HS-27A (cell line): ENCODE data around the gene ELK1.
"Not testable (repeated sequence)": the region's sequence is repeated elsewhere in the genome, so short reads cannot be mapped to it uniquely, and the experiment has no call there.

Experiments used
- DNase-seq: peaks from one replicate; pipeline ENCODE4 v3.0.0-alpha.2; 2012; ENCODE audit warnings: low read depth, missing footprints

The ELK1 gene

DNA sequence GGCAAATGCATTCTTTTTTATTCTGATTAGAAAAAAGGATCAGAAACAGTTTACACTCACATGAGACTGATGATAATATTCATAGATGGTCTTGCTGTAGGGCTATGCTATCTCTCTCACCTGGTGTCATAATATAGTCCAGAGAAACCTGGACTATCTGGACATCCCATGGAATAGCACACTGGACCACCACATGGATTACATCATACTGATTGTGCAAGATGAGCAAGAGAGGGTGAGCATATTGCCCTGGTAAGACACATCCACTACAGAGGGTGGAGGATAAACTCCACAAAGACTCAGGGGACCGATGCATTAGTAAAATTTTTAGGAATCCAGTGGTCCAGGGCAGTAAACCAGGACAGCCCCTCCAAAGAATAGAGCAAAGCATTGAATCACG lies 38.9 kb downstream of the ELK1 start:
- DNase-seq, result no peak

DNA sequence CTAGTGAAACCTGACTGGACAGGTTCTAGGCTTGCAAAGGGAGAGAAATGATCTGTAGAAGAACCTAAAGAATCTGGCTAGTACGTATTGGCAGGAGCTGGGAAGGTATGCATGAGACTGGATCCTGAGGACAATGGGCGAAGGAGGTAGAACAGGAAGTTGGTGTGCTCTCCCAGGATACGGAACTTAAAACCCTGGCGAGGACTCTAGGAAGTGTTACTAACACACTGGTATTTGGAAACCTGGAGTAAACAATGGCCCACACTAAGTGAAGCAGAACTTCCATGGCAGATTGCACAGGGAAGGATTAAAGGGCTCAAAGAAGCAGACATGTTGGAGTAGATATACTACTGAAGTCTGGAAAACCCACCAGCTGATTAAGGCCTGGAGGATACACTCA lies 39.9 kb downstream of the ELK1 start:
- no peak for DNase-seq

DNA sequence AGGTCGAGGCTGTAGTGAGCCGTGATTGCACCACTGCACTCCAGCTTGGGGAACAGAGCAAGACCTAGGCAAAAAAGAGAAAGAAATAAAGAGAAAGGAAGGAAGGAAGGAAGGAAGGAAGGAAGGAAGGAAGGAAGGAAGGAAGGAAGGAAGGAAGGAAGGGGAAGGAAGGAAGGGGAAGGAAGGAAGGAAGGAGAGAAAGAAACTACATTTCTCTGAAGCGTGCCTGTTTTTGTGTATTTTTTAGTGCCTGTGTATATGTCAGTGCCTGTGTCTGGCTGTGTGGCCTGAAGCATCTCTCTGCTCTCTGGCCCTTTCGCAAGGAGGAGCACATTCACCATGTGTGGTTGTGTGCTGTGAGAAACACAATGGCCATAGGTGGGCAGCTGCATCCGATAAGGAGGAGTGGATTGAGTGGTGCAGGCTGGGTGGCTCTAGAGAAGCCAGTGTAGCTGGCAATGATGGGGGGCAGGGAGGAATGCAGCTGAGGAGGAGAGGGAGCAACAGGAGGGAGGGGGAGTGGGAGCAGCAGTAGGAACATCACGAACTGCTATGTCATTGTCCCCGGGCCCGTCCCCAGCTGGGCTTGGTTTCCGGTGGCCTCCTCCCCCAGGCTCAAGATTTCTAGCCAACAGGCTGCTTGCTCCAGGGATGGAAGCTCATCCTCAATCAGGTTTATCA lies 42.1 kb downstream of the ELK1 start:
- DNase-seq, result no peak

DNA sequence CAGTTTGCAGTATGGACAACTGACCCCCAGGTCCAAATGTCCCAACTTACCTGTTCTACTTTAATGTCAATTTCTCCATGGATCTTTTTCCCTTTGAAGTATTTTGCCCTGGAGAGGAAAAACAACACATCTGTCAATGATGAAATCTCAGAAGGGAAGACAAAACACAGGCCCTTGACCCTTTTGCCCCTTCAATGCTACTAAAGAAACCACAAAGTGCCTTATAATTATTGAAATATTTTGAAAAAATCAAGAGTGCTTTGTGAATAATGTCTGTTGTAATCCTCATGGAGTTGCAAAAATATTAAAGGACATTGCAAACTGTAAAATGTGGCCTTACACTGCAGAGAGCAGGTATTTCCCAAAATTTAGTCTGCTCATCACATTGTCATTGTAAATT lies 43.3 kb downstream of the ELK1 start:
- DNase-seq, result no peak

DNA sequence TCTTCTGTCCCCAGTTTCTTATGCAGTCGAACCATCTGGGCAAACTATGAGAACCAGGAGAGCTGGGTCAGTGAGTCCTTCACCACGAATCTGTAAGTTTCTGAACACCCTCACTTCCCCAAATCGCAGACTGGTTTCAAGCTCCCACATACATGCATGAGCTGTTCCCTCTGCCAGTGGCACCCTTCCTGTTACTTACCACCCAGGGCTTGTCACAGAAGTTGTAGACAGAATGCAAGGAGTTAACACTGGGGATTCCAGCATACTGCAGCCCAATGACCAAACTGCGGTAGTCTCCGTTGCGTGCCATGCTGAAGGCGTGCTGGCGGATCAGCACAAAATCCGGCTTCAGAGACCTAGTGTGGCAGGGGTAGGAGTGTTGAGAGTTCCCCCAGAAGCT lies 45.3 kb downstream of the ELK1 start:
- no peak for DNase-seq

DNA sequence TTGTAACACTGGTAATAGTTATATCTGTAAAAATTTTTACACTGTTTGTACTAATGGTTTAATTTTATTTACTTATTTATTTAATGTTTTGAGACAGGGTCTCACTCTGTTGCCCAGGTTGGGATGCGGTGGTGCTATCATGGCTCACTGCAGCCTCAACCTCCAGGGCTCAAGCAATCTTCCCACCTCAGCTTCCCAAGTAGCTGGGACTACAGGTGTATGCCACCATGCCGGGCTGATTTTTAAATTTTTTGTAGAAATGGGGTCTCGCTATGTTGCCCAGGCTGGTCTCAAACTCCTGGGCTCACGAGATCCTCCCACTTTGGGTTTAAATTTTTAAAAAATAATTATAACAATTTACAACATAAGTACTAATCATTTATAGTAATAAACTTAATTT lies 47.2 kb downstream of the ELK1 start:
- DNase-seq, result not testable (repeated sequence)

DNA sequence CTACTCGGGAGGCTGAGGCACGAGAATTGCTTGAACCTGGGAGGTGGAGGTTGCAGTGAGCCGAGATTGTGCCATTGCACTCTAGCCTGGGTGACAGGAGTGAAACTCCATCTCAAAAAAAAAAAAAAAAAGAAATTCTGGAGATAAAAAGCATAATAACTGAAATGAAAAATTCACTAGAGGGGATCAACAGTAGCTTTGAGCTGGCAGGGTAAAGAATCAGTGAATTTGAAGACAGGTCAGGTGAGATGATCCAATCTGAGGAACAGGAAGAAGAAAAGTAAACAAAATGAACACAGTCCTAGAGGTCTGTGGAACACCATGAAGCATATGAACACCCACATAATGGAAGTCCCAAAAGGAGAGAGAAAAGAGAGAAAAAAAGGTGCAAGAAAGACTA lies 53.1 kb downstream of the ELK1 start:
- no peak for DNase-seq

DNA sequence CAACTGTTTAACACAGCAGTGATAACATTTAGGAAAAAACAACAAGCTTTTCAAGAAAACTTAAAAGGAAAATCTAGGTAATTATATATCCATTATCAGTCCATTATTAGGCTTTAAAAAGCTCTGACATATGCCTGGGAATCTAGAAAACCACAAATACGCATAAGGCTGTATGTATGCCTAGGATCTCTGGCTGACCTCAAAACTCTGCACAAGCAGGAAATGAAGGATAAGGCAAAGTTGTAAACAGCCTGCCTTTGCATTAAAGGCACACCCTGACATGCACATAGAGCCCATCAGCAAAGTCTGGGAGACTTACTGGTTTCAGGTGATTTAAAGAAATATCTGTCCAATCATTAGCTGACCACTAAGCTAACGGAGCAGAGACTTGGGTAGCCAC lies 54.1 kb downstream of the ELK1 start:
- no peak for DNase-seq

DNA sequence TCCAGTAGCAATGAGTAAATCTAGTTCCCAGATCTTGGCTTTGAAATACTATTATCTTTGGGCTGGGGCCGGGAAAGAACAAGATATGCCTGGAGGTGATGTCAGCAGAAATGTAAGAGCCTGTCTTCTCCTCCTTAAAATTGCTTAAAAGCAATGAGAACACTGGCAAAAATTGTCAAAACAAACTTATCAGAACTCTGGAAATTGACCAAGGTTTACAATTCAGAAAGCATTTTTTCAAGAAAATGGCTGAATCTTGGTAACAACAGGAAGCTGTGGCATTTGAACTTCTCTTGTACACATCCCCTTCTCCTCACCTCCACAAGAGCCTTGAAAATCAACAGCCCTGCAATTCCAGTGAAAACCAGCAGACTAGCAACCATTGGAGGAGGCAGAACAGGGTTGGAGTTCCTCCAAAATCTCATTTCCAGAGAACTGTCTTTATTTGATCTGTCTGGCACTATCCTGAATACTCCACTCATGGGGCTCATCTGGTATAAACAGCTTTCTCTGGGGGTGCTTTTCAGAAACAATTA lies 54.6 kb downstream of the ELK1 start:
- DNase-seq, result no peak

DNA sequence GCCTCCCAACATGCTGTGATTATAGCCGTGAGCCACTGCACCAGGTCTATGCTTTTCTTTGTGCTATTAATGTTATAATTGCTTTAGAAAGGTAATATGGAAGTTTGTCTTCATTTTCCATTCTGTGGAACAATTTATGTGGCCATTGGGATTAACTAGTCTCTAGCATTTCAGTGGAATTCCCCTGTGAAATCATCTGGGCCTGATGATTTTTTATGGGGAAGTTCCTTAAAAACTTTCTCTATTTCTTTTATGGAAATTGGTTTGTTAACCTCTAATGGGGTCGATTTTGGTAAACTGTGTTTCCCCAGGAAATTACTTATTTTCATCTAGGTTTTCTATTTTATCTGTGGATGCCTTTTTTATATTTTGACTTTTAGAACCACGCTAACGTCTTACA lies 56.8 kb downstream of the ELK1 start:
- no peak for DNase-seq

DNA sequence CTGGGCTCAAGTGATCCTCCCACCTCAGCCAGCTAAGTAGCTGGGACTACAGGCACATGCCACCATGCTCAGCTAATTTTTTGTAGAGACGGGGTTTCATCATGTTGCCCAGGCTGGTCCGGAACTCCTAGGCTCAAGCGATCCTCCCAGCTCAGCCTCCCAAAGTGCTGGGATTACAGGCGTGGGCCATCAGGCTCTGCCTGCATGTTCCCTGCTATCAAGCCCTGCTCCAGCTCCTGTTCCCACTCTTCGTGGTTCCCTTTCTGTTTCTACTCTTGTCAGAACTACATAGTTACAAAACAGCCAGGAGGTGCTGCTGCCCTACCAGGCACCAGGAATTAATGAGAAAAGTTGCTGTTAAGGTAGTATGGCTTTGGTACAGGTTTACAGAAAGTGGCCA lies 59.4 kb downstream of the ELK1 start:
- DNase-seq, result no peak

DNA sequence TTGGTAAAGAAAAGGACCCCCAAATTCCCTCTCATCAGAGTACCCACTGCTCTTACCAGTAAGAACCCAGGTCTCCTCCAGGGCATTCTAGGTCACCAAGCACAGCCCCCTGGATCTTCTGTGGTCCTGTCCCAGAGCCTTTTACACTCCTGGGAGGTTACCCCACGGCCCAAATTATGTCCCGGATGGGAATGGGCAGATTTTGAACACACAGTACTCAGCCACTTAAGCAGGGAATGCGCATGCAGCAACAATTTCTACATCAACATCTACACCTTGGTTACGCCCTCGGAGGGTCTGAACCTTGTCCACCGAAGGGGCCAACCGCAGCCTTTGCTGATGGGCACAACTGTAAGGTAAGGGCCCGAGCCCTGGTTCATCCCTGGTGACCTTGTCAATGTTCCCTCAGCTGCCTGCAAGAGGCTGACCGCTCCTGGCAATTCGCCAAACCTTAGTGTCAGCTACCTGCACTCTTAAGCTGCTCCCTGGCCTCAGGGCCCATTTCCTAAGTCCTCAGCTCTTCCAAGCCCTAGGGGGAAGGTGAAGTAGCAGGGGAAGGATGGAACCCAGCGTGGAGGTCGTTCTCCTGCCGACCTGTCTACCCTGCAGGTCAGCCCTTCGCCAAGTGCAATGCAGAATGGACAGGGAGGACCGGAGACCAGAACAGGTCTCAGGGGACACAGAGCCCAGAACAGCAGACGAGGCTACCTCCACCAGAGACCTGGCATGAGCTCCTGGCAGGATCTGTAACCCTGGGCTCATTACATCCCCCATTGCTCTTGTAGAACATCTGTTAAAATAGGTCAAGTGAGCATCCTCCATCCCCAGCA lies 62.2 kb downstream of the ELK1 start:
- no peak for DNase-seq

DNA sequence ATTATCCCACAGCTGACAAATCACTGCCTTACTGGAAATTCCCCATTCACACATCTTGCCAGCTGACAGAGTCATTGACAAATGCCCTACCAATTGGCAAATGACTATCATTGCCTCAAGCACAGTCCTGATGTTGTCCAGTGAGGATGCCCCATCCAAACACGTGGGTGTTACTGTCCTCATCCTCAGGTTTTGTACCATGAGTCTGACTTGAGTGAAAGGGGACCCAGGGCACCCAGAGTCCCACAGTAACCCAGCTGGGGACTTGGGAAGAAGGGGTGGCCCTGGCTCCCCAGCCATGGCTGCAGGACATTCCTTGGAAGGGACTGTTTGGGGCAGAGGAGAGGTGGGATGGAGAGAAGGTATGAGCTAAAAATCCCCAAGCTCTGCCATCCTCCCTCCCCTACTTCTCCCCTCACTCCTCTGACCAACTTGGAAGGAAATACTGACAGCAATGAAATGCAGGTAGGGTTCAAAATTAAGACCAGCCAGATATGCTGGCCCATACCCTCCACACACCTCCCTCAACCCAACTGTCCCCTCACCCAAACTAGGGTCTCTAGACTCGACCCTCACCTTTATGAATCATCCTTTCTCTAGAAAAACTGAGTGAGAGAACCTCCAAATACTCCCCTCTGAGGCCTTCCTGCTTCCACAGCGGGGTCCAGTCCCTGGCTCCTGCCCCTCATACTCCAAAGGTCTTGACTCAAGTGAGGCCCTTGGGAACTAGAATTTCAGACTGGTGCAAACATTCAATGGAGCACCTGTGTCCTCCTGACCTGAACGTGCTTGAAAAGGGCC lies 63.1 kb downstream of the ELK1 start:
- DNase-seq, result no peak

DNA sequence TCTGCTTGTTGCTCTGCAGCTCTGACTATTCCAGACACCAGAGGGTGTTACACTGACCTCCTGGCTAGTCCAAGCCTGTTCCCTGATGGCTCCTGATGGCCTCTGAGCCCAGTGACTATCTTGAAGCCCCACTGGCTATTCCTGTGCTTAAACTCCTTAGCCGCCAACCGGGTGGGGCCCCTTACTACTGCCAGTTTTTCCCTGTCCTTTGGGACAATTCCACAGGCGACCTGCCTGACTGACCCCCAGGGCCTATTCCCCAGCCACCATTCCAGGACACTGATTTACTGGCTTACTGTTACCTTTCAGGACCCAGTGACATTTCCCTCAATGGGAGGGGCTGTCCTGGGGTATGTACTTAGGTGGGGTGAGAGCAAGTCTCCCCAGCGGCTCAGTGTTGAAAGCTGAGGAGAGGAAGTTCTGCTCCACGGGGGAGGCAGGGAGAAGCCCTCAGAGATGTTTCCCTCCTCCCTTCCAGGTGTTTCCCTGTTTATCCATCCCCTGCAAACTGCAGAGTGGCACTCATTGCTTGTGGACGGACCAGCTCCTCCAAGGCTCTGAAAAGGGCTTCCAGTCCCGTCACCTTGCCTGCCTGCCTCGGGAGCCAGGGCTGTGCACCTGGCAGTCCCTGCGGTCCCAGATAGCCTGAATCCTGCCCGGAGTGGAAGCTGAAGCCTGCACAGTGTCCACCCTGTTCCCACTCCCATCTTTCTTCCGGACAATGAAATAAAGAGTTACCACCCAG lies 64.1 kb downstream of the ELK1 start:
- DNase-seq, result no peak
